H9 (cell line): ENCODE measurements around the gene DPP10. TPM values are rescaled to one million over a fixed set of nuclear protein-coding genes. Genes with fewer than 3 reads are reported as not detected.

Source experiments
- DNase-seq: peaks from one replicate; pipeline ENCODE4 v3.0.0-alpha.2; 2017
- H2AFZ ChIP-seq: one replicate; pipeline ENCODE4 v1.6.1; 2013; ENCODE audit warnings: mild to moderate bottlenecking, low read length, control low read depth, moderate library complexity
- H2AK5ac ChIP-seq: 2 replicates; pipeline ENCODE4 v1.6.1; 2013; ENCODE audit warnings: low read length, control low read depth, mixed read lengths; ENCODE audit not compliant: insufficient read length
- H2BK120ac ChIP-seq: one replicate; pipeline ENCODE4 v1.6.1; 2013; ENCODE audit warnings: low read depth, mild to moderate bottlenecking, low read length, control low read depth, inconsistent platforms; ENCODE audit not compliant: poor library complexity, severe bottlenecking
- H2BK12ac ChIP-seq: 2 replicates; pipeline ENCODE4 v1.6.1; 2013; ENCODE audit warnings: low read length, control low read depth, mixed read lengths, low read depth; ENCODE audit not compliant: insufficient read length
- H2BK15ac ChIP-seq: 2 replicates; pipeline ENCODE4 v1.6.1; 2013; ENCODE audit warnings: low read depth, low read length, control low read depth
- H2BK20ac ChIP-seq: one replicate; pipeline ENCODE4 v1.6.1; 2013; ENCODE audit warnings: low read depth, mild to moderate bottlenecking, low read length, control low read depth, inconsistent platforms; ENCODE audit not compliant: poor library complexity, severe bottlenecking
- H2BK5ac ChIP-seq: 2 replicates; pipeline ENCODE4 v1.6.1; 2013; ENCODE audit warnings: low read length, control low read depth, mixed read lengths; ENCODE audit not compliant: insufficient read length
- H3K14ac ChIP-seq: 2 replicates; pipeline ENCODE4 v1.6.1; 2013; ENCODE audit warnings: low read length, control low read depth; ENCODE audit not compliant: insufficient read depth
- H3K18ac ChIP-seq: 2 replicates; pipeline ENCODE4 v1.6.1; 2013; ENCODE audit warnings: low read depth, mild to moderate bottlenecking, mixed read lengths, low read length, control low read depth; ENCODE audit not compliant: insufficient read length
- H3K23ac ChIP-seq: 2 replicates; pipeline ENCODE4 v1.6.1; 2013; ENCODE audit warnings: low read length, control low read depth, mixed read lengths, low read depth; ENCODE audit not compliant: insufficient read length
- H3K23me2 ChIP-seq: 2 replicates; pipeline ENCODE4 v1.6.1; 2013; ENCODE audit warnings: low read depth, mild to moderate bottlenecking, mixed read lengths, low read length, control low read depth; ENCODE audit not compliant: insufficient read length, poor library complexity, severe bottlenecking
- H3K27ac ChIP-seq: 2 replicates; pipeline ENCODE4 v1.5.1; 2013; ENCODE audit warnings: low read length, control low read depth, mixed read lengths, low read depth; ENCODE audit not compliant: insufficient read length
- H3K27me3 ChIP-seq: 2 replicates; pipeline ENCODE4 v1.6.1; 2013; ENCODE audit warnings: low read length, control low read depth, inconsistent platforms; ENCODE audit not compliant: insufficient read depth
- H3K4ac ChIP-seq: 2 replicates; pipeline ENCODE4 v1.6.1; 2013; ENCODE audit warnings: low read depth, mild to moderate bottlenecking, control low read depth, inconsistent platforms, low read length, moderate library complexity
- H3K4me1 ChIP-seq: 2 replicates; pipeline ENCODE4 v1.6.1; 2013; ENCODE audit warnings: low read length, control low read depth, inconsistent platforms; ENCODE audit not compliant: insufficient read depth
- H3K4me2 ChIP-seq: 2 replicates; pipeline ENCODE4 v1.6.1; 2013; ENCODE audit warnings: low read length, control low read depth, mixed read lengths; ENCODE audit not compliant: insufficient read length, insufficient read depth
- H3K56ac ChIP-seq: 2 replicates; pipeline ENCODE4 v1.6.1; 2013; ENCODE audit warnings: low read depth, mild to moderate bottlenecking, mixed read lengths, low read length, control low read depth; ENCODE audit not compliant: insufficient read length
- H3K79me1 ChIP-seq: 2 replicates; pipeline ENCODE4 v1.6.1; 2013; ENCODE audit warnings: low read depth, mild to moderate bottlenecking, moderate library complexity, low read length, control low read depth, inconsistent platforms; ENCODE audit not compliant: insufficient read depth, poor library complexity, severe bottlenecking
- H3K79me2 ChIP-seq: 2 replicates; pipeline ENCODE4 v1.6.1; 2013; ENCODE audit warnings: low read length, control low read depth, inconsistent platforms; ENCODE audit not compliant: insufficient read depth
- H3K9ac ChIP-seq: 2 replicates; pipeline ENCODE4 v1.6.1; 2013; ENCODE audit warnings: low read length, control low read depth, mixed read lengths; ENCODE audit not compliant: insufficient read length; ENCODE audit errors: extremely low read depth
- H3K9me3 ChIP-seq: one replicate; pipeline ENCODE4 v1.6.1; 2013; ENCODE audit warnings: low read depth, low read length, inconsistent platforms; ENCODE audit not compliant: control insufficient read depth
- H3T11ph ChIP-seq: one replicate; pipeline ENCODE4 v1.6.1; 2013; ENCODE audit warnings: mild to moderate bottlenecking, low read length, control low read depth, inconsistent platforms
- H4K20me1 ChIP-seq: one replicate; pipeline ENCODE4 v1.6.1; 2013; ENCODE audit not compliant: control insufficient read depth, insufficient read length, insufficient read depth
- H4K5ac ChIP-seq: 2 replicates; pipeline ENCODE4 v1.6.1; 2013; ENCODE audit warnings: low read depth, mild to moderate bottlenecking, mixed read lengths, low read length, control low read depth; ENCODE audit not compliant: insufficient read length
- H4K8ac ChIP-seq: replicated peaks from 2 replicates; pipeline ENCODE4 v1.6.1; 2013; ENCODE audit warnings: low read length, control low read depth, mixed read lengths, low read depth; ENCODE audit not compliant: insufficient read length
- H4K91ac ChIP-seq: 2 replicates; pipeline ENCODE4 v1.6.1; 2013; ENCODE audit warnings: low read depth, mild to moderate bottlenecking, moderate library complexity, mixed read lengths, low read length, control low read depth; ENCODE audit not compliant: insufficient read length
- H3K27ac Mint-ChIP-seq, 3 experiments: 2 replicates in 2 of 3; 3 replicates in 1 of 3; pipeline ENCODE4 v1.8.0; 2020 to 2021; ENCODE audit warnings: mixed read lengths in 3 of 3, mild to moderate bottlenecking in 1 of 3, moderate library complexity in 1 of 3
- H3K27me3 Mint-ChIP-seq: 2 replicates; pipeline ENCODE4 v1.8.0; 2021; ENCODE audit warnings: low read depth, mild to moderate bottlenecking, moderate library complexity, mixed read lengths
- H3K36me3 Mint-ChIP-seq, 3 experiments: 2 replicates in 2 of 3; 3 replicates in 1 of 3; pipeline ENCODE4 v1.8.0; 2020 to 2021; ENCODE audit warnings: low read depth in 3 of 3, mixed read lengths in 3 of 3; ENCODE audit not compliant: insufficient read depth in 1 of 3
- H3K4me1 Mint-ChIP-seq, 2 experiments: 2 replicates each; pipeline ENCODE4 v1.8.0; 2020; ENCODE audit warnings: mixed read lengths in 2 of 2
- H3K4me3 Mint-ChIP-seq, 2 experiments: 2 replicates in 1 of 2; 3 replicates in 1 of 2; pipeline ENCODE4 v1.8.0; 2020 to 2021; ENCODE audit warnings: mild to moderate bottlenecking in 2 of 2, mixed read lengths in 2 of 2, moderate library complexity in 1 of 2
- H3K9me3 Mint-ChIP-seq, 2 experiments: 2 replicates in 1 of 2; 3 replicates in 1 of 2; pipeline ENCODE4 v1.8.0; 2020; ENCODE audit warnings: mild to moderate bottlenecking in 2 of 2, mixed read lengths in 2 of 2, moderate library complexity in 1 of 2
- WGBS: extraction: QIAGEN DNeasy Blood & Tissue Kit; methylation state at CpG from one replicate; pipeline ENCODE4 v1.1.7; 2013; ENCODE audit warnings: missing lambda C conversion rate, low lambda C conversion rate, mixed read lengths; ENCODE audit not compliant: insufficient read length; ENCODE audit errors: extremely low coverage; 5-methylcytosine and 5-hydroxymethylcytosine counted together
- total RNA-seq: library from RNA; stranded (reverse); gene quantifications from 2 replicates; pipeline ENCODE4 v1.2.1, GENCODE V29; 2021
- TF ChIP-seq, protein P1 (sequence below): fragments of 200-600 bp; sonication (generic); conservative IDR thresholded peaks from 3 replicates; pipeline ENCODE4 v1.8.0; 2021; ENCODE audit warnings: antibody characterized with exemption, mild to moderate bottlenecking

DPP10 gene
- total RNA-seq, 1 experiment from 2014 or later, result 11.3 TPM

DNA sequence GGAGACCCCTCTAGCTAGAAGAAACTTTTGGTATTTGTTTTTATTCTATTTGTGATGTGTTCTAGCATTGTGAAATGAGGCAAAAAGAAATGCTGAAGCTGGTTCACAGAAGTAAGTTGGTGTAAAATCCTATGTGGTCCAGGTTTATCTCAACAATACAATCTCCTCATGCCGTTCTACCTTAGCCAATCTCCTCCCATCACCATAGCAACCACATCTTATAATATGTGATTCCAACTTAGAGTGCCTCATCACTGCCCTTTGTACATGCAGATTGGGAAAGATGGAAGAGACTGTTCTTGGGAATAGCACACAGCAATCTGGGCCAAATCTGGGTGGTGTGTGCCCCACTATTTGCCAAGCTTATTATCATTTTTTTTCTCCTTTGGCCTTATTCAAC lies 30.3 kb downstream of the DPP10 start:
- TF ChIP-seq, protein P1, sequence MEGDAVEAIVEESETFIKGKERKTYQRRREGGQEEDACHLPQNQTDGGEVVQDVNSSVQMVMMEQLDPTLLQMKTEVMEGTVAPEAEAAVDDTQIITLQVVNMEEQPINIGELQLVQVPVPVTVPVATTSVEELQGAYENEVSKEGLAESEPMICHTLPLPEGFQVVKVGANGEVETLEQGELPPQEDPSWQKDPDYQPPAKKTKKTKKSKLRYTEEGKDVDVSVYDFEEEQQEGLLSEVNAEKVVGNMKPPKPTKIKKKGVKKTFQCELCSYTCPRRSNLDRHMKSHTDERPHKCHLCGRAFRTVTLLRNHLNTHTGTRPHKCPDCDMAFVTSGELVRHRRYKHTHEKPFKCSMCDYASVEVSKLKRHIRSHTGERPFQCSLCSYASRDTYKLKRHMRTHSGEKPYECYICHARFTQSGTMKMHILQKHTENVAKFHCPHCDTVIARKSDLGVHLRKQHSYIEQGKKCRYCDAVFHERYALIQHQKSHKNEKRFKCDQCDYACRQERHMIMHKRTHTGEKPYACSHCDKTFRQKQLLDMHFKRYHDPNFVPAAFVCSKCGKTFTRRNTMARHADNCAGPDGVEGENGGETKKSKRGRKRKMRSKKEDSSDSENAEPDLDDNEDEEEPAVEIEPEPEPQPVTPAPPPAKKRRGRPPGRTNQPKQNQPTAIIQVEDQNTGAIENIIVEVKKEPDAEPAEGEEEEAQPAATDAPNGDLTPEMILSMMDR, result no peak
- Mint-ChIP-seq H3K27ac (no peak overlapping the region), H3K36me3 (no peaks in the 10 kb centered on the region), H3K27me3 (no peaks in the 10 kb centered on the region; the same call in 1 of the 2 replicates), H3K9me3 (no peaks in the 10 kb centered on the region), H3K4me1 (no peaks in the 10 kb centered on the region), H3K4me3 (no peak overlapping the region)
- Histone ChIP-seq H4K5ac (no peak overlapping the region), H2AK5ac (no peak overlapping the region), H2AFZ (no peak overlapping the region), H3K23me2 (no peaks in the 10 kb centered on the region), H3K27ac (no peak overlapping the region), H3T11ph (no peak overlapping the region), H3K14ac (no peak overlapping the region), H3K79me1 (no peaks in the 10 kb centered on the region), H3K27me3 (no peaks in the 10 kb centered on the region), H3K79me2 (no peaks in the 10 kb centered on the region), H2BK20ac (no peak overlapping the region), H3K23ac (no peak overlapping the region), H3K4ac (no peak overlapping the region), H3K4me1 (no peaks in the 10 kb centered on the region), H3K56ac (no peak overlapping the region), H3K4me2 (no peak overlapping the region), H2BK120ac (no peak overlapping the region), H4K20me1 (no peaks in the 10 kb centered on the region), H4K91ac (no peak overlapping the region), H3K18ac (no peak overlapping the region), H2BK15ac (no peak overlapping the region), H3K9me3 (no peaks in the 10 kb centered on the region), H2BK5ac (no peak overlapping the region), H2BK12ac (no peak overlapping the region), H3K9ac (no peak overlapping the region), H4K8ac (no peak overlapping the region)
- no CpG with 5 or more reads among the region's 1 CpG for WGBS
- no peak for DNase-seq
